HepG2 (cell line): Measurements from ENCODE around the gene BTG1. TPM values are rescaled to one million over a fixed set of nuclear protein-coding genes. Genes with fewer than 3 reads are reported as not detected.

Source experiments
- ELF3 ChIP-seq: IDR thresholded peaks from 2 replicates; pipeline ENCODE4 v1.6.1; 2016; ENCODE audit warnings: missing genetic modification reagents, missing compliant biosample characterization
- GFI1 ChIP-seq: sonication (generic); formaldehyde crosslinking; IDR thresholded peaks from 2 replicates; pipeline ENCODE4 v1.5.0; 2020; ENCODE audit warnings: missing genetic modification reagents, mild to moderate bottlenecking, borderline replicate concordance
- HMGA1 ChIP-seq: sonication (generic); formaldehyde crosslinking; conservative IDR thresholded peaks from 2 replicates; pipeline ENCODE4 v1.4.0; 2020; ENCODE audit warnings: missing genetic modification reagents
- HNRNPK ChIP-seq: fragments of 200-400 bp; formaldehyde crosslinking; IDR thresholded peaks from 2 replicates; pipeline ENCODE4 v1.6.1; 2018; ENCODE audit warnings: low read length, low read depth, moderate library complexity, mild to moderate bottlenecking; ENCODE audit not compliant: poor library complexity, severe bottlenecking
- NCOA5 ChIP-seq: sonication (generic); formaldehyde crosslinking; IDR thresholded peaks from 2 replicates; pipeline ENCODE4 v1.4.0; 2020; ENCODE audit warnings: missing genetic modification reagents
- NFE2 ChIP-seq: sonication (generic); formaldehyde crosslinking; IDR thresholded peaks from 2 replicates; pipeline ENCODE4 v1.4.0; 2020; ENCODE audit warnings: missing genetic modification reagents
- SMARCC2 ChIP-seq: fragments of 450-650 bp; IDR thresholded peaks from 2 replicates; pipeline ENCODE4 v1.6.1; 2017; ENCODE audit warnings: antibody characterized with exemption, mild to moderate bottlenecking
- SP1 ChIP-seq, 2 experiments: fragments of 450-650 bp in 1 of 2; sonication (generic) in 1 of 2; formaldehyde crosslinking in 1 of 2; IDR thresholded peaks; 2 replicates each; pipeline versions ENCODE4 v1.4.0 to v1.6.1; 2016 to 2020; ENCODE audit warnings: missing genetic modification reagents in 1 of 2
- ZNF207 ChIP-seq: fragments of 450-650 bp; IDR thresholded peaks from 2 replicates; pipeline ENCODE4 v1.6.1; 2016; ENCODE audit warnings: antibody characterized with exemption, borderline replicate concordance
- ZNF549 ChIP-seq: sonication (generic); formaldehyde crosslinking; IDR thresholded peaks from 2 replicates; pipeline ENCODE4 v1.5.0; 2020; ENCODE audit warnings: missing genetic modification reagents
- ZNF749 ChIP-seq: sonication (generic); formaldehyde crosslinking; IDR thresholded peaks from 2 replicates; pipeline ENCODE4 v1.8.0; 2022; ENCODE audit warnings: mild to moderate bottlenecking, missing genetic modification reagents, moderate library complexity, borderline replicate concordance
- ZNF788 ChIP-seq: sonication (generic); formaldehyde crosslinking; IDR thresholded peaks from 2 replicates; pipeline ENCODE4 v1.5.0; 2020; ENCODE audit warnings: mild to moderate bottlenecking, missing genetic modification reagents, borderline replicate concordance
- polyA plus RNA-seq, 8 experiments: library from polyadenylated mRNA; depleted of rRNA in 3 of 8; stranded (reverse) in 7 of 8; unstranded in 1 of 8; fragments of >200 nt; fragmentation: Illumina TruSeq in 4 of 8; extraction: Trizol in 4 of 8; gene quantifications; 2 replicates each; pipeline versions ENCODE4 v1.2.1 to v1.2.3, GENCODE V29; 2011 to 2016; ENCODE audit warnings: low read depth in 4 of 8, missing spikeins in 1 of 8, mixed read lengths in 1 of 8; ENCODE audit not compliant: insufficient read depth in 1 of 8
- total RNA-seq, 5 experiments: library from RNA; depleted of rRNA; stranded (reverse); fragments of >200 nt; fragmentation: Illumina TruSeq; extraction: Trizol; gene quantifications; 2 replicates each; pipeline ENCODE4 v1.2.3, GENCODE V29; 2016; ENCODE audit warnings: low read depth in 1 of 5
- TF ChIP-seq, protein P1 (sequence below): sonication (generic); formaldehyde crosslinking; IDR thresholded peaks from 2 replicates; pipeline ENCODE4 v1.4.0; 2020; ENCODE audit warnings: missing genetic modification reagents, borderline replicate concordance
- TF ChIP-seq, protein P2 (sequence below): sonication (generic); formaldehyde crosslinking; IDR thresholded peaks from 2 replicates; pipeline ENCODE4 v1.4.0; 2020; ENCODE audit warnings: mild to moderate bottlenecking, missing genetic modification reagents
- TF ChIP-seq, protein P3 (sequence below): sonication (generic); formaldehyde crosslinking; IDR thresholded peaks from 2 replicates; pipeline ENCODE4 v1.9.0; 2021; ENCODE audit warnings: missing genetic modification reagents, mild to moderate bottlenecking, borderline replicate concordance
- TF ChIP-seq, protein P4 (sequence below): sonication (generic); formaldehyde crosslinking; IDR thresholded peaks from 2 replicates; pipeline ENCODE4 v1.5.1; 2020; ENCODE audit warnings: mild to moderate bottlenecking, missing genetic modification reagents

BTG1 gene
- total and polyA plus RNA-seq, 2 of the 13 experiments (the other 11 are each of a cell fraction or from before 2014, with no cell fraction given), result 7.5 to 16.7 TPM

GRCh38 chr12:92145731-92146496, at the start of gene BTG1 (continued):
- TF ChIP-seq SP1 (IDR thresholded peaks at IDR 0.05) (no peak), SP1 (CRISPR knock-in tag; IDR thresholded peaks at IDR 0.05) (peak; percentile 60), NFE2 (CRISPR knock-in tag) (no peak), HNRNPK (no peak), SMARCC2 (no peak), ZNF788 (CRISPR knock-in tag) (no peak), GFI1 (CRISPR knock-in tag) (0 out of 2 replicates have a peak, but pooled peaks have one; percentile 15), NCOA5 (CRISPR knock-in tag) (no peak), ELF3 (peak; percentile 98), HMGA1 (no peak), ZNF749 (peak; percentile 39; the same call in 1 of the 2 replicates), ZNF549 (CRISPR knock-in tag) (no peak), ZNF207 (no peak)
- TF ChIP-seq, protein P1, sequence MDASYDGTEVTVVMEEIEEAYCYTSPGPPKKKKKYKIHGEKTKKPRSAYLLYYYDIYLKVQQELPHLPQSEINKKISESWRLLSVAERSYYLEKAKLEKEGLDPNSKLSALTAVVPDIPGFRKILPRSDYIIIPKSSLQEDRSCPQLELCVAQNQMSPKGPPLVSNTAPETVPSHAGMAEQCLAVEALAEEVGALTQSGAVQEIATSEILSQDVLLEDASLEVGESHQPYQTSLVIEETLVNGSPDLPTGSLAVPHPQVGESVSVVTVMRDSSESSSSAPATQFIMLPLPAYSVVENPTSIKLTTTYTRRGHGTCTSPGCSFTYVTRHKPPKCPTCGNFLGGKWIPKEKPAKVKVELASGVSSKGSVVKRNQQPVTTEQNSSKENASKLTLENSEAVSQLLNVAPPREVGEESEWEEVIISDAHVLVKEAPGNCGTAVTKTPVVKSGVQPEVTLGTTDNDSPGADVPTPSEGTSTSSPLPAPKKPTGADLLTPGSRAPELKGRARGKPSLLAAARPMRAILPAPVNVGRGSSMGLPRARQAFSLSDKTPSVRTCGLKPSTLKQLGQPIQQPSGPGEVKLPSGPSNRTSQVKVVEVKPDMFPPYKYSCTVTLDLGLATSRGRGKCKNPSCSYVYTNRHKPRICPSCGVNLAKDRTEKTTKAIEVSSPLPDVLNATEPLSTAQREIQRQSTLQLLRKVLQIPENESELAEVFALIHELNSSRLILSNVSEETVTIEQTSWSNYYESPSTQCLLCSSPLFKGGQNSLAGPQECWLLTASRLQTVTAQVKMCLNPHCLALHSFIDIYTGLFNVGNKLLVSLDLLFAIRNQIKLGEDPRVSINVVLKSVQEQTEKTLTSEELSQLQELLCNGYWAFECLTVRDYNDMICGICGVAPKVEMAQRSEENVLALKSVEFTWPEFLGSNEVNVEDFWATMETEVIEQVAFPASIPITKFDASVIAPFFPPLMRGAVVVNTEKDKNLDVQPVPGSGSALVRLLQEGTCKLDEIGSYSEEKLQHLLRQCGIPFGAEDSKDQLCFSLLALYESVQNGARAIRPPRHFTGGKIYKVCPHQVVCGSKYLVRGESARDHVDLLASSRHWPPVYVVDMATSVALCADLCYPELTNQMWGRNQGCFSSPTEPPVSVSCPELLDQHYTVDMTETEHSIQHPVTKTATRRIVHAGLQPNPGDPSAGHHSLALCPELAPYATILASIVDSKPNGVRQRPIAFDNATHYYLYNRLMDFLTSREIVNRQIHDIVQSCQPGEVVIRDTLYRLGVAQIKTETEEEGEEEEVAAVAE, result peak; percentile 84; the same call in 1 of the 2 replicates
- TF ChIP-seq, protein P2, sequence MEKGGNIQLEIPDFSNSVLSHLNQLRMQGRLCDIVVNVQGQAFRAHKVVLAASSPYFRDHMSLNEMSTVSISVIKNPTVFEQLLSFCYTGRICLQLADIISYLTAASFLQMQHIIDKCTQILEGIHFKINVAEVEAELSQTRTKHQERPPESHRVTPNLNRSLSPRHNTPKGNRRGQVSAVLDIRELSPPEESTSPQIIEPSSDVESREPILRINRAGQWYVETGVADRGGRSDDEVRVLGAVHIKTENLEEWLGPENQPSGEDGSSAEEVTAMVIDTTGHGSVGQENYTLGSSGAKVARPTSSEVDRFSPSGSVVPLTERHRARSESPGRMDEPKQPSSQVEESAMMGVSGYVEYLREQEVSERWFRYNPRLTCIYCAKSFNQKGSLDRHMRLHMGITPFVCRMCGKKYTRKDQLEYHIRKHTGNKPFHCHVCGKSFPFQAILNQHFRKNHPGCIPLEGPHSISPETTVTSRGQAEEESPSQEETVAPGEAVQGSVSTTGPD (CRISPR knock-in tag), result no peak
- TF ChIP-seq, protein P3, sequence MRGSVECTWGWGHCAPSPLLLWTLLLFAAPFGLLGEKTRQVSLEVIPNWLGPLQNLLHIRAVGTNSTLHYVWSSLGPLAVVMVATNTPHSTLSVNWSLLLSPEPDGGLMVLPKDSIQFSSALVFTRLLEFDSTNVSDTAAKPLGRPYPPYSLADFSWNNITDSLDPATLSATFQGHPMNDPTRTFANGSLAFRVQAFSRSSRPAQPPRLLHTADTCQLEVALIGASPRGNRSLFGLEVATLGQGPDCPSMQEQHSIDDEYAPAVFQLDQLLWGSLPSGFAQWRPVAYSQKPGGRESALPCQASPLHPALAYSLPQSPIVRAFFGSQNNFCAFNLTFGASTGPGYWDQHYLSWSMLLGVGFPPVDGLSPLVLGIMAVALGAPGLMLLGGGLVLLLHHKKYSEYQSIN (CRISPR knock-in tag), result no peak
- TF ChIP-seq, protein P4, sequence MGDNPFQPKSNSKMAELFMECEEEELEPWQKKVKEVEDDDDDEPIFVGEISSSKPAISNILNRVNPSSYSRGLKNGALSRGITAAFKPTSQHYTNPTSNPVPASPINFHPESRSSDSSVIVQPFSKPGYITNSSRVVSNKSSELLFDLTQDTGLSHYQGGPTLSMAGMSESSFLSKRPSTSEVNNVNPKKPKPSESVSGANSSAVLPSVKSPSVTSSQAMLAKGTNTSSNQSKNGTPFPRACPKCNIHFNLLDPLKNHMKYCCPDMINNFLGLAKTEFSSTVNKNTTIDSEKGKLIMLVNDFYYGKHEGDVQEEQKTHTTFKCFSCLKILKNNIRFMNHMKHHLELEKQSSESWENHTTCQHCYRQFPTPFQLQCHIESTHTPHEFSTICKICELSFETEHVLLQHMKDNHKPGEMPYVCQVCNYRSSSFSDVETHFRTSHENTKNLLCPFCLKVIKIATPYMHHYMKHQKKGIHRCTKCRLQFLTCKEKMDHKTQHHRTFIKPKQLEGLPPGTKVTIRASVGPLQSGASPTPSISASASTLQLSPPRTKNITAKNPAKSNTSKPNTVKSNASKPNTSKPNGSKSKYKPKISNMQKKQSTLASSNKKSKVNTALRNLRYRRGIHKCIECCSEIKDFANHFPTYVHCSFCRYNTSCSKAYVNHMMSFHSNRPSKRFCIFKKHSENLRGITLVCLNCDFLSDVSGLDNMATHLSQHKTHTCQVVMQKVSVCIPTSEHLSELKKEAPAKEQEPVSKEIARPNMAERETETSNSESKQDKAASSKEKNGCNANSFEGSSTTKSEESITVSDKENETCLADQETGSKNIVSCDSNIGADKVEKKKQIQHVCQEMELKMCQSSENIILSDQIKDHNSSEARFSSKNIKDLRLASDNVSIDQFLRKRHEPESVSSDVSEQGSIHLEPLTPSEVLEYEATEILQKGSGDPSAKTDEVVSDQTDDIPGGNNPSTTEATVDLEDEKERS (CRISPR knock-in tag), result no peak
